Keratinocyte (primary cell): Measurements from ENCODE around the gene SMIM35.

Experiments used
- CTCF ChIP-seq, 3 experiments: IDR thresholded peaks in 1 of 3; conservative IDR thresholded peaks in 1 of 3; optimal IDR thresholded peaks in 1 of 3; 2 replicates in 2 of 3; 3 replicates in 1 of 3; pipeline versions ENCODE3 to v1.5.1; 2011; ENCODE audit warnings: low read length in 3 of 3, mild to moderate bottlenecking in 3 of 3, moderate library complexity in 2 of 3, control low read depth in 1 of 3, inconsistent platforms in 1 of 3; ENCODE audit not compliant: insufficient read depth in 2 of 3; ENCODE audit errors: extremely low read depth in 1 of 3
- EZH2 ChIP-seq: IDR thresholded peaks from one replicate; pipeline ENCODE4 v1.6.1; 2012; ENCODE audit warnings: inconsistent platforms, mild to moderate bottlenecking, low read length, moderate library complexity

GRCh38 chr11:118014022-118014421 lies 72.7 kb downstream of the SMIM35 start:
- TF ChIP-seq CTCF (optimal IDR thresholded peaks at IDR 0.05 in 1 of 3, IDR thresholded peaks at IDR 0.05 in 1 of 3, conservative IDR thresholded peaks at IDR 0.05 in 1 of 3; ENCODE audit: extremely low read depth in 1 of 3, insufficient read depth in 2 of 3, low read length in 3 of 3) = no peak
- TF ChIP-seq EZH2 = no peak
